ENCODE measurements around the gene KRTAP1-5.
"Not testable (repeated sequence)": the region's sequence is repeated elsewhere in the genome, so short reads cannot be mapped to it uniquely, and the experiment has no call there.

Gene KRTAP1-5

GRCh38 chr17:41002814-41003213, 24.2 kb downstream of the KRTAP1-5 start:
- no peak overlapping the region for H3K4me3 ChIP-seq (ENCODE audit: low read depth, low read length)
- H3K9me3 ChIP-seq (ENCODE audit: control insufficient read depth, insufficient read depth, low read length) = no peaks in the 10 kb centered on the region
- H3K9ac ChIP-seq (ENCODE audit: low read depth, low read length) = no peak overlapping the region
- no peaks in the 10 kb centered on the region for H3K27me3 ChIP-seq (ENCODE audit: control insufficient read depth, insufficient read depth, low read length)
- no peaks in the 10 kb centered on the region for H3K36me3 ChIP-seq (ENCODE audit: control insufficient read depth, insufficient read depth, low read length)
- no peak overlapping the region for H3K27ac ChIP-seq (ENCODE audit: low read depth, low read length)
- peaks cover 4% of the 10 kb centered on the region; the same call in 1 of the 2 replicates for H3K4me1 ChIP-seq (ENCODE audit: control insufficient read depth, insufficient read depth, low read length)

GRCh38 chr17:41001795-41002194, 25.2 kb downstream of the KRTAP1-5 start:
- Histone ChIP-seq H3K27ac (ENCODE audit: low read depth, low read length) (no peak overlapping the region), H3K36me3 (ENCODE audit: control insufficient read depth, insufficient read depth, low read length) (no peaks in the 10 kb centered on the region), H3K9me3 (ENCODE audit: control insufficient read depth, insufficient read depth, low read length) (no peaks in the 10 kb centered on the region), H3K27me3 (ENCODE audit: control insufficient read depth, insufficient read depth, low read length) (no peaks in the 10 kb centered on the region), H3K4me3 (ENCODE audit: low read depth, low read length) (no peak overlapping the region), H3K9ac (ENCODE audit: low read depth, low read length) (no peak overlapping the region), H3K4me1 (ENCODE audit: control insufficient read depth, insufficient read depth, low read length) (peaks cover 4% of the 10 kb centered on the region; the same call in 1 of the 2 replicates)

- H3K27ac ChIP-seq (ENCODE audit: low read depth, low read length); H3K4me3 ChIP-seq (ENCODE audit: low read depth, low read length); H3K9me3 ChIP-seq (ENCODE audit: control insufficient read depth, insufficient read depth, low read length); H3K27me3 ChIP-seq (ENCODE audit: control insufficient read depth, insufficient read depth, low read length); H3K36me3 ChIP-seq (ENCODE audit: control insufficient read depth, insufficient read depth, low read length); H3K9ac ChIP-seq (ENCODE audit: low read depth, low read length); H3K4me1 ChIP-seq (ENCODE audit: control insufficient read depth, insufficient read depth, low read length): not testable (repeated sequence)
Observed at GRCh38 chr17:40999563-40999962, 27.4 kb downstream of the KRTAP1-5 start, which contains the start of gene KRTAP3-2. TSS of gene KRTAP3-2 (minus strand) at chr17:40999906. CDS start at chr17:40999853, 53 bp downstream.

GRCh38 chr17:40997361-40997760, 29.6 kb downstream of the KRTAP1-5 start:
- Histone ChIP-seq H3K9ac (ENCODE audit: low read depth, low read length) (no peak overlapping the region), H3K9me3 (ENCODE audit: control insufficient read depth, insufficient read depth, low read length) (no peaks in the 10 kb centered on the region), H3K4me3 (ENCODE audit: low read depth, low read length) (no peak overlapping the region), H3K36me3 (ENCODE audit: control insufficient read depth, insufficient read depth, low read length) (no peaks in the 10 kb centered on the region), H3K27ac (ENCODE audit: low read depth, low read length) (no peak overlapping the region), H3K4me1 (ENCODE audit: control insufficient read depth, insufficient read depth, low read length) (no peaks in the 10 kb centered on the region), H3K27me3 (ENCODE audit: control insufficient read depth, insufficient read depth, low read length) (no peaks in the 10 kb centered on the region)

GRCh38 chr17:40996829-40997228, 30.2 kb downstream of the KRTAP1-5 start:
- H3K9ac ChIP-seq (ENCODE audit: low read depth, low read length) = no peak overlapping the region
- H3K4me3 ChIP-seq (ENCODE audit: low read depth, low read length) = no peak overlapping the region
- H3K4me1 ChIP-seq (ENCODE audit: control insufficient read depth, insufficient read depth, low read length) = no peaks in the 10 kb centered on the region
- no peaks in the 10 kb centered on the region for H3K36me3 ChIP-seq (ENCODE audit: control insufficient read depth, insufficient read depth, low read length)
- H3K27ac ChIP-seq (ENCODE audit: low read depth, low read length) = no peak overlapping the region
- no peaks in the 10 kb centered on the region for H3K27me3 ChIP-seq (ENCODE audit: control insufficient read depth, insufficient read depth, low read length)
- no peaks in the 10 kb centered on the region for H3K9me3 ChIP-seq (ENCODE audit: control insufficient read depth, insufficient read depth, low read length)

- Histone ChIP-seq H3K27me3 (ENCODE audit: control insufficient read depth, insufficient read depth, low read length) (no peaks in the 10 kb centered on the region), H3K36me3 (ENCODE audit: control insufficient read depth, insufficient read depth, low read length) (no peaks in the 10 kb centered on the region), H3K27ac (ENCODE audit: low read depth, low read length) (no peak overlapping the region), H3K9me3 (ENCODE audit: control insufficient read depth, insufficient read depth, low read length) (no peaks in the 10 kb centered on the region), H3K4me1 (ENCODE audit: control insufficient read depth, insufficient read depth, low read length) (no peaks in the 10 kb centered on the region), H3K4me3 (ENCODE audit: low read depth, low read length) (no peak overlapping the region), H3K9ac (ENCODE audit: low read depth, low read length) (no peak overlapping the region)
Observed at GRCh38 chr17:40995116-40995515, 31.9 kb downstream of the KRTAP1-5 start.

GRCh38 chr17:40993839-40994238, 33.2 kb downstream of the KRTAP1-5 start, which contains the start of gene KRTAP3-3:
TSS of gene KRTAP3-3 (minus strand) at chr17:40994164. CDS start at chr17:40994097, 67 bp downstream.
- Histone ChIP-seq H3K4me1 (ENCODE audit: control insufficient read depth, insufficient read depth, low read length) (no peaks in the 10 kb centered on the region), H3K9ac (ENCODE audit: low read depth, low read length) (no peak within 1 kb of the TSS), H3K36me3 (ENCODE audit: control insufficient read depth, insufficient read depth, low read length) (no peaks in the 10 kb centered on the region), H3K27me3 (ENCODE audit: control insufficient read depth, insufficient read depth, low read length) (no peaks in the 10 kb centered on the region), H3K9me3 (ENCODE audit: control insufficient read depth, insufficient read depth, low read length) (no peaks in the 10 kb centered on the region), H3K27ac (ENCODE audit: low read depth, low read length) (no peak within 1 kb of the TSS), H3K4me3 (ENCODE audit: low read depth, low read length) (no peak within 1 kb of the TSS)

GRCh38 chr17:40993084-40993483, 33.9 kb downstream of the KRTAP1-5 start:
- Histone ChIP-seq H3K27me3 (ENCODE audit: control insufficient read depth, insufficient read depth, low read length) (no peaks in the 10 kb centered on the region), H3K9me3 (ENCODE audit: control insufficient read depth, insufficient read depth, low read length) (no peaks in the 10 kb centered on the region), H3K4me1 (ENCODE audit: control insufficient read depth, insufficient read depth, low read length) (no peaks in the 10 kb centered on the region), H3K36me3 (ENCODE audit: control insufficient read depth, insufficient read depth, low read length) (no peaks in the 10 kb centered on the region), H3K9ac (ENCODE audit: low read depth, low read length) (no peak overlapping the region), H3K4me3 (ENCODE audit: low read depth, low read length) (no peak overlapping the region), H3K27ac (ENCODE audit: low read depth, low read length) (no peak overlapping the region)

- Histone ChIP-seq H3K4me3 (ENCODE audit: low read depth, low read length) (no peak overlapping the region), H3K9ac (ENCODE audit: low read depth, low read length) (no peak overlapping the region), H3K9me3 (ENCODE audit: control insufficient read depth, insufficient read depth, low read length) (no peaks in the 10 kb centered on the region), H3K4me1 (ENCODE audit: control insufficient read depth, insufficient read depth, low read length) (no peaks in the 10 kb centered on the region), H3K27me3 (ENCODE audit: control insufficient read depth, insufficient read depth, low read length) (no peaks in the 10 kb centered on the region), H3K36me3 (ENCODE audit: control insufficient read depth, insufficient read depth, low read length) (no peaks in the 10 kb centered on the region), H3K27ac (ENCODE audit: low read depth, low read length) (no peak overlapping the region)
Observed at GRCh38 chr17:40992666-40993065, 34.3 kb downstream of the KRTAP1-5 start.

GRCh38 chr17:40986920-40987319, 40.1 kb downstream of the KRTAP1-5 start:
- no peak overlapping the region for H3K27ac ChIP-seq (ENCODE audit: low read depth, low read length)
- no peak overlapping the region for H3K9ac ChIP-seq (ENCODE audit: low read depth, low read length)
- H3K27me3 ChIP-seq (ENCODE audit: control insufficient read depth, insufficient read depth, low read length) = no peaks in the 10 kb centered on the region
- H3K9me3 ChIP-seq (ENCODE audit: control insufficient read depth, insufficient read depth, low read length) = no peaks in the 10 kb centered on the region
- no peak overlapping the region for H3K4me3 ChIP-seq (ENCODE audit: low read depth, low read length)
- H3K4me1 ChIP-seq (ENCODE audit: control insufficient read depth, insufficient read depth, low read length) = no peaks in the 10 kb centered on the region
- H3K36me3 ChIP-seq (ENCODE audit: control insufficient read depth, insufficient read depth, low read length) = no peaks in the 10 kb centered on the region

GRCh38 chr17:40984226-40984625, 42.8 kb downstream of the KRTAP1-5 start, which contains the start of gene KRT40:
TSS of gene KRT40 (minus strand) at chr17:40984326. CDS start at chr17:40984273, 53 bp downstream.
- Histone ChIP-seq H3K9me3 (ENCODE audit: control insufficient read depth, insufficient read depth, low read length) (no peaks in the 10 kb centered on the region), H3K4me1 (ENCODE audit: control insufficient read depth, insufficient read depth, low read length) (peaks cover 9% of the 10 kb centered on the region; the same call in 1 of the 2 replicates), H3K4me3 (ENCODE audit: low read depth, low read length) (no peak within 1 kb of the TSS), H3K9ac (ENCODE audit: low read depth, low read length) (no peak within 1 kb of the TSS), H3K27me3 (ENCODE audit: control insufficient read depth, insufficient read depth, low read length) (no peaks in the 10 kb centered on the region), H3K27ac (ENCODE audit: low read depth, low read length) (no peak within 1 kb of the TSS), H3K36me3 (ENCODE audit: control insufficient read depth, insufficient read depth, low read length) (no peaks in the 10 kb centered on the region)

Measured in HUES48 (cell line).